Measurements from ENCODE around the gene PHACTR1. TPM values are rescaled to one million over a fixed set of nuclear protein-coding genes. Genes with fewer than 3 reads are reported as not detected.
"Not testable (repeated sequence)": the region's sequence is repeated elsewhere in the genome, so short reads cannot be mapped to it uniquely, and the experiment has no call there.

The PHACTR1 gene
- total RNA-seq, 1 experiment from 2014 or later: 0.14 TPM

GRCh38 chr6:13140980-13141379, 424.4 kb downstream of the PHACTR1 start:
- H3K36me3 ChIP-seq: no peaks in the 10 kb centered on the region
- H3K9me3 ChIP-seq (replicated peaks): no peaks in the 10 kb centered on the region
- H3K4me1 ChIP-seq: peaks cover 23% of the 10 kb centered on the region
- no peak for DNase-seq
- H3K27ac ChIP-seq: no peak overlapping the region
- H3K27me3 ChIP-seq: no peaks in the 10 kb centered on the region
- H3K4me3 ChIP-seq: no peak overlapping the region

DNA sequence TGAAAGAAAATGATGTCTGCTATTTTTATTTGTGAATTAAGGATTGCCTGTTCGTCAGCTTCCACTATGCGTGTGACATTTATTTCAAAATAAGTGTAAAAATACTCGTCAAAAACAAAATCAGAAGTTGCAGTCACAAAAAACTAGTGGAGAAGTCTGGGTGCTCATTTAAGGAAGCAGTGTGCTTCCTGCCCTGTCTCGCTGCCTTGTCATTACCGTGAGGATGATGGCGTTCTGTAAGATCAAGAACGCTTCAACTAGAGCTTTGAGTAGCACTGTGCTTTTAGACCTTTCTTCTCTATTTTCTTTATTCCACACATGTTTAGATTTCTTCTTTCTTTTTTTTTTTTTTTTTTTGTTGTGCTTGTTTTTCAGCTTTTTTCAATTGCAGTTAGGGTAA, 424.8 kb downstream of the PHACTR1 start:
- no peak overlapping the region for H3K27ac ChIP-seq
- H3K36me3 ChIP-seq: no peaks in the 10 kb centered on the region
- DNase-seq: no peak
- no peaks in the 10 kb centered on the region for H3K9me3 ChIP-seq (replicated peaks)
- no peak overlapping the region for H3K4me3 ChIP-seq
- H3K27me3 ChIP-seq: no peaks in the 10 kb centered on the region
- peaks cover 26% of the 10 kb centered on the region for H3K4me1 ChIP-seq

GRCh38 chr6:13142611-13143010, 426.0 kb downstream of the PHACTR1 start:
- Histone ChIP-seq H3K27me3 (no peaks in the 10 kb centered on the region), H3K4me1 (peaks cover 26% of the 10 kb centered on the region), H3K27ac (no peak overlapping the region), H3K36me3 (no peaks in the 10 kb centered on the region), H3K4me3 (no peak overlapping the region), H3K9me3 (replicated peaks) (no peaks in the 10 kb centered on the region)
- DNase-seq: no peak

DNA sequence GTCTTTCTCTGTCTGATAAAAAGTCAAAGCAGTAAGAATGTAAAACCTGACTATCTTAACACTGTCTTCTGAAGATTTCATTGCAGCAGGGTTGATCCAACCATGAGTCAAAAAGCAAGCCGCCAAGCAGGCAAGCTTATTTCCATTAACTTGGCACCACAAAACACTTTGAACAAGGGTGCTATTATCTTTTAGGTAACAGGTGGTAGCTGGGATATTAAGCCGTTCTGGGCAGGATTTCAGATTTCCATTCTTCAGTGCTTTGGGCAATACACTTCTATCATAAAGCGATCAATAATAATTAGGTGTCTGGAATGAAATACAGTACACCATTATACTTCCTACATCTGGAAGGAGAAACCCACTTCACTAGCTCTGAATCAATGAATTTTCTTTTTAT, 429.9 kb downstream of the PHACTR1 start:
- no peak overlapping the region for H3K4me3 ChIP-seq
- no peaks in the 10 kb centered on the region for H3K9me3 ChIP-seq (replicated peaks)
- peak; percentile 17 to 65 for DNase-seq
- H3K27ac ChIP-seq: peak overlapping the region; percentile 40; the same call in 1 of the 2 replicates
- H3K36me3 ChIP-seq: no peaks in the 10 kb centered on the region
- peaks cover 9% of the 10 kb centered on the region; the same call in 1 of the 2 replicates for H3K4me1 ChIP-seq
- no peaks in the 10 kb centered on the region for H3K27me3 ChIP-seq

GRCh38 chr6:13147376-13147775, 430.8 kb downstream of the PHACTR1 start:
- DNase-seq: no peak
- no peaks in the 10 kb centered on the region for H3K9me3 ChIP-seq (replicated peaks)
- H3K4me3 ChIP-seq: no peak overlapping the region
- no peak overlapping the region for H3K27ac ChIP-seq
- H3K4me1 ChIP-seq: peaks cover 9% of the 10 kb centered on the region; the same call in 1 of the 2 replicates
- H3K36me3 ChIP-seq: no peaks in the 10 kb centered on the region
- no peaks in the 10 kb centered on the region for H3K27me3 ChIP-seq

DNA sequence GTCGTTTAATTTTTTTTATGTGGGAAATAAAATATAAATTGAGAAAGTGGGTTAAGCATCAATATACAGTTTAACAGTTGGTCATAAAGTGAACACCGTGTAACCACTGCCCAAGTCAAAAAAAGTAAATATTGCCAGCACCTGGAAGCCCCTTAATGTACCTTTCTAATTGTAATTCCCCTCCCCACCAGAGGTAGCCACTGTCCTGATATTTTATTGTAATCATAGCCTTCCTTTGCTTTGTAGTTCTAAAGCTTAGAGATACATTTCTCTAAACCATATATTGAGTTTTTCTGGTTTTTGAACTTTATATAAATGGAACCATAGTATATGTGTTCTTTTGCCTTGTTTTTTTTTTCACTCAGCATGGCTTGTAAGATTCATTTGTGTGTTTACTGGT, 431.2 kb downstream of the PHACTR1 start:
- H3K9me3 ChIP-seq (replicated peaks): no peaks in the 10 kb centered on the region
- H3K27me3 ChIP-seq: no peaks in the 10 kb centered on the region
- no peak overlapping the region for H3K27ac ChIP-seq
- H3K4me1 ChIP-seq: peaks cover 9% of the 10 kb centered on the region; the same call in 1 of the 2 replicates
- DNase-seq: no peak
- no peaks in the 10 kb centered on the region for H3K36me3 ChIP-seq
- no peak overlapping the region for H3K4me3 ChIP-seq

DNA sequence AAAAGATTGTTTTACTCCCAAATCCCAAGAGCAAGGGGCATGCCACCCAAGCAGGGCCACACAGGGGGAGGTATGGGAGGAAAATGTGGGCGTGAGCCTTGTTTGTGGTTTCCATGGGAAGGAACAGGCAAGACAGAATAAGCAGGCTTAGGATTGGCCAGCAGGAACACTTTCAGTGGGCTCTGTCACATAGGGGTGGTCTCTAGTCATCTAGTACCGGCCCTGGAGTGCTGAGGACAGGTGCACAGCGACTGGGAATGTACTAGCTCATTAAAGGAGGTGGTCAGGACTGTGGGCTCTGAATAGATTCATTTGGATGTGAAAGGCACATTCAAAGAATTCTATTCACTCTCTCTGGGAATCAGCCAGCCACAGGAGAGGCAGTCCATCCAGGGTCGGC, 436.2 kb downstream of the PHACTR1 start:
- Histone ChIP-seq H3K9me3 (replicated peaks) (no peaks in the 10 kb centered on the region), H3K36me3 (no peaks in the 10 kb centered on the region), H3K4me3 (no peak overlapping the region), H3K27ac (peak overlapping the region; percentile 55; the same call in 1 of the 2 replicates), H3K4me1 (peaks cover 7% of the 10 kb centered on the region; the same call in 1 of the 2 replicates), H3K27me3 (no peaks in the 10 kb centered on the region)
- peak; percentile 84 to 90 for DNase-seq

DNA sequence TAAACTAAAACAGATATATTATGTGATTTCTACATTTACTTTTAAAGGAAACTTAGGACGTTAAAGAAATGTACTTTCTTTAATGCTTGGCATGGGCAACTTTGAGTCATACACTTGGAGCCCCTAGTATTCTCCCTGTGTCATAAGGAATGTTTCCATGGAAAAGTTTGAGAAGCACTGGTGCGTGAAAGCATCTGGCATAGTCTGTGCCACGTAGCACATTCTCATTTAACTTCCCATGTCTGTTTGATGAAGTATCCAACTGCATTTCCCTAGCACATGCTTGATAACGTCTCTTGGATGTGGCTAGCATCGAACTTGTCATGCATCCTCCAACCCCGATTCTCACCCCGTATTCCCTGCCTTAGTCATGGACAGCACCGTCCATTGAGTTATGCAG, 439.8 kb downstream of the PHACTR1 start:
- Histone ChIP-seq H3K9me3 (replicated peaks) (no peaks in the 10 kb centered on the region), H3K4me1 (peaks cover 7% of the 10 kb centered on the region; the same call in 1 of the 2 replicates), H3K27me3 (no peaks in the 10 kb centered on the region), H3K4me3 (no peak overlapping the region), H3K27ac (no peak overlapping the region), H3K36me3 (no peaks in the 10 kb centered on the region)
- DNase-seq: no peak

DNA sequence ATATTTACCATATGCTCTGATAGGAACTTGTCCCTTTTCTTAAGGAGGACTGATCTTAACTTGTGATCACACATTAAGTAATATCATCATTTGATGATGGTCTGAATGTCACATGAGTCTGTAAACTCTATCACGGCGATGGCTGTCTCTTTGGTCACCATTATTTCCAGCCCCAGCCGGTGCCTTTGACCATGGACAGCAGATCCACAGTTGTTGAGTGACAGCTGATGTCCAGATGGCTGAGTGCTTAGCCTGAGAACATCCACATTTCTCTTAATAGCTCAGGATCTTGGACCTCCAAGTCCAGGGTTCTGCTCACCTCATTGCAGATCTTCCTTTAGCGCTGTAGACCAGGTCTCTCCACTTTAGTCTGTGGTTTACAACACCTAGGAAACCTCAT, 440.7 kb downstream of the PHACTR1 start:
- Histone ChIP-seq H3K4me1 (peaks cover 7% of the 10 kb centered on the region; the same call in 1 of the 2 replicates), H3K36me3 (no peaks in the 10 kb centered on the region), H3K9me3 (replicated peaks) (no peaks in the 10 kb centered on the region), H3K27ac (no peak overlapping the region), H3K27me3 (no peaks in the 10 kb centered on the region), H3K4me3 (no peak overlapping the region)
- no peak for DNase-seq

- Histone ChIP-seq H3K36me3 (no peaks in the 10 kb centered on the region), H3K4me1 (no peaks in the 10 kb centered on the region), H3K27ac (no peak overlapping the region), H3K4me3 (no peak overlapping the region), H3K27me3 (no peaks in the 10 kb centered on the region), H3K9me3 (replicated peaks) (no peaks in the 10 kb centered on the region)
- peak; percentile 34 to 66 for DNase-seq
These were observed 442.7 kb downstream of the PHACTR1 start for GRCh38 chr6:13159300-13159699.

DNA sequence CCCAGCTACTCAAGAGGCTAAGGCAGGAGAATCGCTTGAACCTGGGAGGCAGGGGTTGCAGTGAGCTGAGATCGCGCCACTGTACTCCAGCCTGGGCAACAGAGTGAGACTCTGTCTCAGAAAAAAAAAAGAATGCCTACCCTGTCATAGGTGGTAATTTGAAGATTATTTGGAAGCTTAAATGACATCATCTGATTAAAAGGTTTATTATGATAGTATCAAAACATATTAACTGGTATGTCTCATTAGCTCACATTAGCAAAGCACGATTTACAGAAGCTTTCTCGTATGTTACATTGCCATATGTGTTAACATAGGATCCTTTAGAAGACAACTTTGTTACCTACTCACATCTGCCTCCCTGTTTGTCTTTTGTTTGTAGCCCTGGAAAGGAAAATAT, 443.3 kb downstream of the PHACTR1 start:
- H3K27me3 ChIP-seq; H3K36me3 ChIP-seq; H3K4me1 ChIP-seq; DNase-seq; H3K4me3 ChIP-seq; H3K27ac ChIP-seq; H3K9me3 ChIP-seq (replicated peaks): not testable (repeated sequence)

DNA sequence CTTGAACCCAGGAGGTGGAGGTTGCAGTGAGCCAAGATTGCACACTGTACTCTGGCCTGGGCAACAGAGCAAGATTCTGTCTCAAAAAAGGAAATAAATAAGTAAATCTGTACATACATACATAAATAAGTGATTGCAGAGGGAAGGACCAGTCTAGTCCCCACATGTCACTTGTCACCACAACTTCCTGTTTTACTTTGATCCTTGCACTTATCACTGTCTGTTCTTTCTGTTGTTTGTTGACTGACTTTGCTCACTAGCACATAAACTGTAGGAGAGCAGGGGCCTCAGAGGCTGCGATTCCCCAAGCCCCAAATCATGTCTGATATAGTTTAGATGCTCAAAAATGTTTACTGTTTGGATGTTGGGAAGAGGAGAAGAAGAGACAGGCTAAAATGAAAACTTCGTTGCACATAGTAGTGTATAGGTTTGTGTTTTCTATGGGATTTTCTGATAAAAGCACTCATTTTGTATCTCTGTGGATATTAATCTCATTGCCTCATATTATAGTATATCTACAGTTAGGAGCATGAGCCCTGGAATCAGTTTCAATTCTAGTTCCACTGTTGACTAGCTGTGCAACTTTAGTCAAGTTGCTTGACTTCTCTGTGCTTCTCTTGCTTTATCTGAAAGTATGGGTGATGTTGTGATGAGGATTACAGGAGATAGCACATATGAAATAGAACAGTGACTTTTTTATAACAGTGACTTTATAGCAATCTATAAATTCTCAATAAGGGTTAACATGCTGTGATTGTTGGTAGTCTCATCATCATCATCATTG, 446.8 kb downstream of the PHACTR1 start:
- Histone ChIP-seq H3K36me3 (no peaks in the 10 kb centered on the region), H3K9me3 (replicated peaks) (no peaks in the 10 kb centered on the region)
- DNase-seq: no peak

DNA sequence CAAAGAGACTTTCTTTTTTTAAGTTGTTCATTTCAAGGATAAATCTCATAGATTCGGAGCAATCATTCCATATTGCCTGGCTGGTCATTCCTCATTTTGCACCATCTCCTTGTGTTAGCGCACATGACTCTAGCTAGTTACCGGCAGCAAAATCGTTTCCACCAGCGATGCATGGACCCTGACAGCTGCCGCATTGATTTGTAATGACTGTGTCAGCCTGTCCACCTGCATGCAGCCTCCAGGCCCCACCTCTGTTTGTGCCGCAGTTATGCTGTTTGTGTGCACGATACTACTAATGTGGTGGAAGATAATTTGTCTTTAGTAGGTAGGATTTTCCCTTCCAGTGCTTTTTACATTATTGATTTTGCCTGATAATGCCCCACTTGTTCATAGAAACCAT, 447.7 kb downstream of the PHACTR1 start:
- no peak for DNase-seq
- Histone ChIP-seq H3K27ac (no peak overlapping the region), H3K9me3 (replicated peaks) (no peaks in the 10 kb centered on the region), H3K4me3 (no peak overlapping the region), H3K4me1 (no peaks in the 10 kb centered on the region), H3K36me3 (no peaks in the 10 kb centered on the region), H3K27me3 (no peaks in the 10 kb centered on the region)

More for the DNA sequence above, 446.8 kb downstream of the PHACTR1 start:
- H3K27ac ChIP-seq: no peak overlapping the region
- H3K4me1 ChIP-seq: no peaks in the 10 kb centered on the region
- H3K4me3 ChIP-seq: no peak overlapping the region
- no peaks in the 10 kb centered on the region for H3K27me3 ChIP-seq

- no peak overlapping the region for H3K27ac ChIP-seq
- no peak overlapping the region for H3K4me3 ChIP-seq
- DNase-seq: no peak
- no peaks in the 10 kb centered on the region for H3K4me1 ChIP-seq
- H3K9me3 ChIP-seq (replicated peaks): no peaks in the 10 kb centered on the region
- no peaks in the 10 kb centered on the region for H3K36me3 ChIP-seq
- H3K27me3 ChIP-seq: no peaks in the 10 kb centered on the region
These were observed 449.1 kb downstream of the PHACTR1 start for GRCh38 chr6:13165502-13166172.

DNA sequence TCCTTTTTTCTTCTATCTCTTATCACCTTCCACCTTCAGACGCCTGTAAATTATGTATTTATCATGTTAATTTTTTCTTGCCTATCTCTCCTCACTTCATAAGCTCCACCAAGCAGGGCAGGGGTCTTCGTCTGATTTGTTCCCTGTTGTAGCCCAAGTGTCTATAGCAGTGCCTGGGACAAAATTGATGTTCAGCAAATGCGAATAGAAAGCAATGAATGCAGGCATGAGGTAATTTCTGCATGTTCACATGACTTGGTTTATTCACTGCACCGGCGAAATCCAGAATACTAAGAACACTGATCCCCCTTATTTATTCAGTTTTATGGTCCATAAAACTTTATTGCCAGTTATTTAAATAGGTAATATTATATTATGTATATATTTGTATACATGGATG, 449.7 kb downstream of the PHACTR1 start:
- H3K9me3 ChIP-seq (replicated peaks): no peaks in the 10 kb centered on the region
- no peak for DNase-seq
- H3K27me3 ChIP-seq: no peaks in the 10 kb centered on the region
- H3K4me3 ChIP-seq: no peak overlapping the region
- no peaks in the 10 kb centered on the region for H3K36me3 ChIP-seq
- no peaks in the 10 kb centered on the region for H3K4me1 ChIP-seq
- H3K27ac ChIP-seq: no peak overlapping the region

Measured in SJCRH30 (cell line).